Measurements from ENCODE around the gene GCGR.

Gene GCGR

DNA sequence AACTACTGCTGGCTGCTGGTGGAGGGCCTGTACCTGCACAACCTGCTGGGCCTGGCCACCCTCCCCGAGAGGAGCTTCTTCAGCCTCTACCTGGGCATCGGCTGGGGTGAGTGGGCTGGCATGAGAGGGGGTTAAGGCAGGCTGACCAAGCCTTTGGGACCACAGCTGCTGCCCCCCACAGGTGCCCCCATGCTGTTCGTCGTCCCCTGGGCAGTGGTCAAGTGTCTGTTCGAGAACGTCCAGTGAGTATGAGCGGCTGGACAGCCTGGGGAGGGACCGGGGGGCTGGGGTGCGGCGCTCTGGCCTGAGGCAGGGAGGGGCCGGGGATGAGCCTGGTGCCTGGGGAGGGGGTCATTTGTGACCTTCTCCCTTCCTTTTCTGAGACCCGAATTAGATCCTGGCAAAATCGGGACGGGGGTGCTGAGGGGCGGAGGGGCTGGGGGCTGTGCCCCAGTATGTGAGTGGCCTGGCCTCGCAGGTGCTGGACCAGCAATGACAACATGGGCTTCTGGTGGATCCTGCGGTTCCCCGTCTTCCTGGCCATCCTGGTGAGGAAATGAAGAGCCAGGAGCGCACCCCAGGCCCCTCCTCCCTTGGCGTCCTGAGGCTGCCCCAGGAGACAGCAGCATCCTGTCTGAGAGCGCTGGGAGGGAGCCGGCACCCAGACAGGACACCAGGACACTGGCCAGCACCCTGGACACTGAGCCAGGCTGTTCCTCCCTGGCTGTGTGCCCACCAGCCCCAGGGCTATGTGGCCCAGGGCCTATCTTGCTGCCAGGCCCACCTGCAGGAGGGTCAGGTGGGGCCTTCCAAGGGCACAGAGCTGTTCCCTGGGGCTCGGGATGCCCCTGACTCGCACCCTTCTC lies 8.0 kb downstream of the GCGR start:
- no peak for DNase-seq

DNA sequence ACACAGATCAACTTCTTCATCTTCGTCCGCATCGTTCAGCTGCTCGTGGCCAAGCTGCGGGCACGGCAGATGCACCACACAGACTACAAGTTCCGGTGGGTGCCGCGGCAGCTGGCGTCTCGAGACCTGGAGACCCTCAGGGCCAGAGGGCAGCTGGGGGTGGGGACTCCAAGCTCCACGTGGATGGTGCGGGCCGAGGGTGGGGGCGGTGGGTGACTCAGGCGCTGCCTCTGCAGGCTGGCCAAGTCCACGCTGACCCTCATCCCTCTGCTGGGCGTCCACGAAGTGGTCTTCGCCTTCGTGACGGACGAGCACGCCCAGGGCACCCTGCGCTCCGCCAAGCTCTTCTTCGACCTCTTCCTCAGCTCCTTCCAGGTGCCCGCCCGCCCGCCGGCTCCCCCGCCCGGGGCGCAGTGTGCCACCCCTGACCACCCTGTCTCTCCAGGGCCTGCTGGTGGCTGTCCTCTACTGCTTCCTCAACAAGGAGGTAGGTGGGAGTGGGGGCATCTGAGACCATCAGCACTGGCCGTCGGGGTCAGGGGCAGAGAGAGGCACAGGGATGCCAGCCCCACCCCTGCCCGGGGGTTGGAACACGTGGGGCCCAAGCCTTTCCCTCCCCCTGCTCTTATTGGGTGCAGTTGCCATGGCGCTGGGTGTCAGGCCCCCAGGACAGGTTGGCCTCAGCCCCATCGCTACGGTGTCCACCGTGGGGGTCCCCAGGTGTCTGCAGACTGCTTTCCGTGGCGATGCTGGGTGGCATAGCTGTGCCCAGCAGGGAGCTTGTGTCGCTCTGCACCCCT lies 8.8 kb downstream of the GCGR start:
- no peak for DNase-seq

DNA sequence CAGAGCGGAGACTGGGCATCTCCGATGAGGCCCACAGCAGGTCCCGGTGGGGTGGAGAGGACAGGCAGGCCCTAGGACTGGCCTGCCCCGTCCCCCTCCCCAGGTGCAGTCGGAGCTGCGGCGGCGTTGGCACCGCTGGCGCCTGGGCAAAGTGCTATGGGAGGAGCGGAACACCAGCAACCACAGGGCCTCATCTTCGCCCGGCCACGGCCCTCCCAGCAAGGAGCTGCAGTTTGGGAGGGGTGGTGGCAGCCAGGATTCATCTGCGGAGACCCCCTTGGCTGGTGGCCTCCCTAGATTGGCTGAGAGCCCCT lies 9.4 kb downstream of the GCGR start:
- DNase-seq: no peak

- DNase-seq: no peak
Measured at GRCh38 chr17:81813861-81814683, 10.1 kb downstream of the GCGR start.

GRCh38 chr17:81814748-81815645 lies 11.0 kb downstream of the GCGR start:
- no peak for DNase-seq

DNA sequence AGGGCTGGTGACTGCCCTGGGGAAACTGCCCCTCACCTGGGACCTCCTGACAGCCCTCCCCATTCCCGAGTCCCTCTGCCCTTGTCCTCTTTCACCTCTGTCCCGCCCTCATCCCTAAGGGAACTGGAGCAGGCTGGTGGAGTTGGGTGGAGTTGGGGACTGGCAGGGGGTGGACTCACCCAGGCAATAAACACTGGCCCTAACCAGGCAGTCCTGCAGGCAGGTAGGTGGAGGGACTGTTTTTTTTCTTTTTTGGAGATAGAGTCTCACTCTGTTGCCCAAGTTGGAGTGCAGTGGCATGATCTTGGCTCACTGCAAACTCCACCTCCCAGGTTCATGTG lies 11.7 kb downstream of the GCGR start:
- DNase-seq: no peak

- no peak for DNase-seq
Measured at GRCh38 chr17:81817758-81818147, 13.8 kb downstream of the GCGR start.

- DNase-seq: no peak
Measured at GRCh38 chr17:81819708-81820107, 15.8 kb downstream of the GCGR start.

DNA sequence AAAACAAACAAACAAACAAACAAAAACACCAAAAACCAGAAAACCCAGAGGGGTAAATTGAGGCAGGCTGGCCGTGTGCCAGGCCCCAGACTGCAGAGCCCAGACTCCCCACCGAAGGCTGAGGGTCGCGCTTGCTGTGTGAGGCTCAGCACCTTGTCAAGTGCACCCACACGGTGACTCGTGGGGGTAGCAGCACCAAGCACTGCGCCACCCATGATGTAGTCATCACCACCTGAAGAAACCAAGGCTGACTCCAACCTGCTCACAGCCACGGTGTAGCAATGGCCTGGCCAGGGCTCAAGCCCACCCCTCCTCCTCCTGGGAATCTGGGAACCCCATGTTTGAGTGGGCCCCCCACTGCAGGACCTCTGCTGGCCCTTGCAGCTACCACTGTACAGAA lies 17.2 kb downstream of the GCGR start:
- DNase-seq: no peak

DNA sequence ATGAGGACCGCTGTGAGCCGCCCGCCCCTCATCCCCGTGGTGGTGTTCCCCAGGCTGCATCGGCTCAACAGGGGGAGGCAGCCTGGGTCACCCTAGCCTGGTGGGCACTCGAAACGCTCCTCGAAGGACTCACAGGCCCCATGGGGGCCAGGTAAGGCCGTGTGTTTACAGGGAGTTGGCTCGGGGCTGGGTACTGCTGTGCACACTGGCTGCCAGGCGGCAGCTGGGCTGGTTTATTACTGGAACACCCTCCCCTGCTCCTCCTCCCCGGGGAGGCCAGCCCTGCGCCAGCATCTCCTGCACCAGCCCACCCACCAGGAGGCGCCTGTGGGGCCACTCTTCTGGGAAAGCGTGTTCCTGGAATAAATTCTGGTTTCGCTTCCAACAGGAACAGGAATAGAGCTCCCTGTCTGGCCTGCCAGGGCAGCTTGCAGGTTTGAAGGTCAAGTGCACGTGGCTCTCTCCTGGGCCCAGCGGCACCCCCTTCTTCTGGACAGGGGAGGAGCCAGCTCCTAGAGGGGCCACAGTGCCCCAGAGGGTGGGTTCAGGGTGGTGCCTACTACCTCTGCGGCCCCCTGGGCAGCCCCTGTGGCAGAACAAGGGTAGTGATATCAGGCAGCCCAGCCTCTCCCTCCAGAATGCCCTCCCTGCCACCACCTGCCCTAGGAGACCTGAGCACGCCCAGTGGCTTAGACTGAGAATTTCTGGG lies 17.8 kb downstream of the GCGR start:
- DNase-seq: no peak

GRCh38 chr17:81822312-81822637 lies 18.3 kb downstream of the GCGR start:
- DNase-seq: no peak

DNA sequence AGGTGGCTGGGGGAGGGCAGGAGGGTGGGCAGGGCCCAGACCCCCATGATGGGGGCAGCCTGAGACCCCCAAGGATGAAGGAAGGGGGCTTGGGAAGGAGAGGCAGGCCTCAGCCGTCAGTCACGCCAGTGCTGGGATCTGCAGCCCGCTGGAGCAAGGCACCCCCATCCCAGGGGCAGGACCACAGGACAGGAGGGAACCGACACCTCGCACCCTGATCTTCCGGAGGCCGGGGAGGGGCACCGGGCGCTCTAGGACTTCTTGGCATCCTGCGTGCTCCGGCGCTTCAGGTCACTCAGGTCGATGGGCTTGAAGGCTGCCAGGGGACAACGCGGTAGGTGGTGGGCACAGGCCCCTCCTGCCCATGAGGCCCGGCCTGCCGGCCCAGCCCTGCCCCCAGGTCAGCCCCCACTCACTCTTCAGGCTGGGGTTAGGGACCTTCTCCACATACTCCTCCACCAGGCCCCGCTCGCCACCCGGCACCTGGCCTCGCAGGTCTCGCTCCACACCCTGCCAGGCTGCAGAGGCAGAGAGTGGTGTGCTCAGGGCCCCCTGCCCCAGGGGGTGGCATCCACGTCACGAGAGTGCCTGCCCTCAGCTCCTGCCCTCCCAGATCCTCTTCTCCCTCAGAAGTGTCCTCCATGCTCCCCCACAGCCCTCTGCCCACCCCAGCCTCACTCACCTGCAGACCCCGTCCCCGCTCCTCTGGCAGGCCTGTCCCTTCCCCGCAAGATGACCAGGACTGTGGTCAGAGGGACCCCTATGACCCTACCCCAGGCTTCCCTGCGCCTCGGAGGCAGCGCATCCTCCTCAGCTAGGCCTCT lies 19.3 kb downstream of the GCGR start:
- no peak for DNase-seq

DNA sequence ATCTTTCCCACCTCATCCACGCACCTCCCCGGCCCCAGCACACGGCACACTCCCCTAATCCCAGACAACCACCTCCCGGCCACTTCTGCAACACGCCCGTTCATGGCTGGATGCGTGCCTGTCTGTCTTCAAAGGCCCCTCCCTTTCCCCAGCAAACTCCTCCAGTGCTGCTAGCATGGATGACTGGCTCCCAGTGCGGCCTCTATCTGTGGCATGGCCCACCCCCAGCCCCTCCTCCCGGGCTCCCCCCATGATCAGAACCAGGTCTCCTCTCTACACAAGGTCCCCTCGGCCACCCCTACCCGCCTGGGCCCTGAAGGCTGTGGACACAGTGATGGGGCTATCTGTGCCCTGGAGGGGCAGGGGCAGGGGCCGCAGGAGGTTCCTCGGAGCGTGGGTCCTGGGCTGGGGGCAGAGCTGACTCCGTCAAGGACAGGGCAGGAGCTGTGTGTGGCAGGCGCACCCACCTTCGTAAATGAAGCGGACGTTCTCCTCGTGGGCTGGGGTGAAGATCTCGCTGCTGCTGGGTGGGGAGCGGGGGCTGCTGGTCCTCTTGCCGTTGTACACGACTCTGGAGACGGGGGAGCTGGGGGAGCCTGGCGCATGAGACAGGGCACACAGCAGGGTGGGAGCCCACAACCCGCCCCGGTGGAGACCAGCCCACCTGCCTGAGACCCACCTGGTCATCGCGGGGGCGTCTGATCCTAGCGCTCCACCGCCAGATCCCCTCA lies 20.0 kb downstream of the GCGR start:
- no peak for DNase-seq

DNA sequence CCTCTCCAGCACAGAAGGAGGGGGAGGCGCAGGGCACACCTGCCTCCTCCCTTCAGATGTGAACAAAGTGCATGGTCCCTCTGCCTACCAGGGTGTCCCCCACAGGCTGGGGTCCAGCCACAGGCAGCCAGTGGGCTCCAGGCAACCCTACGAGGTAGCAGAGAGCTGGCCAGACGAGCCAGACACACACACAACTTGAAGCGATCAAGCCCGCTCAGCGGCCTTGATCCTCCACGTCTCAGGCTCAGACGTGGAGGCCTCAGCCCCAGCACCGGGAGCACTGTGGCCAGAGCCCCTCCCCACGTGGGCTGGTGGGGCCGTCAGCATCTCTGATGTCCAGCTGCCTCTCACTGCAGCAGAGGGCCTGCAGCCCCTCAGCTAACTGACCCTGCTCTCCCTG lies 20.6 kb downstream of the GCGR start:
- DNase-seq: no peak

GRCh38 chr17:81825841-81826466 lies 22.0 kb downstream of the GCGR start:
- no peak for DNase-seq

DNA sequence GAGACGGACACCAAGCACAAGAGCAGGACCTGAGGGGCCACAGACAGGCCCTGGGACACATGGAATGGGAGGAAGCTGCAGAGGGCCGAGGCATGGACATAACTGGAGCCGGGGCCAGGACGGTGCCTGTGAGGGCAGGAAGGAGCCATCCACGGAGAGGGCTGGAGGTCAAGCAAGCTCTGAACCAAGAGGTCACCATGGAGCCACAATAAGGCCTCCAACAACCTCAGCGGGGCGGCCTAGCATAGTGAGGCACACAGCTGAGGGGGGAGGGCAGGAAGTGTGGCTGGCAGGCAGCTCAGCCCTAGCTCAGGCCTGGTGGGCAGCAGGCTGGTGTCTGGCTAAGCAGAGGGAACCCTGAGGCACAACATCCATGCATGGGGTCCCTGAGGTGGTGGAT lies 24.7 kb downstream of the GCGR start:
- DNase-seq: no peak

- no peak for DNase-seq
Measured at GRCh38 chr17:81829858-81830257, 25.9 kb downstream of the GCGR start.

DNA sequence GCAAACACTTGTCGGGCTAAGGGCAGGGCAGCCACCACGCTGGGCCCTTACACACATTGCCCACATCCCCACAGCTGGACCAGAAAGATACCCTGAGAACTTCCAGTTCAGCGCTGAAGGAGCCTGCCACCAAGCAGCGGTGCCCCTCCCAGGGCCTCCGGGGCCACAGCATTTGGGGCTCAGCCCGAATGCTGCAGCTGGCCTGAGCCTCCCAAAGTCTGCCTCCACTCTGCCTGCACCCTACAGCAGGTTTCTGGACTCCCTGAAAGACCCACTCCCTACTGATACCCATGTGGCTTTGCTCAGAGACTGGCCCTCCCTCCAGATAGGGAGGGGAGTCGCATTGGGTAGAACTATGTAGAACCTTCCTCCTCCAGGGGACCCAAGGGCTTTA lies 27.6 kb downstream of the GCGR start:
- no peak for DNase-seq

- peak; percentile 26 for DNase-seq
Measured at GRCh38 chr17:81831957-81832607, 28.1 kb downstream of the GCGR start.

All from effector CD4-positive, alpha-beta T cell (primary cell).